NCI-H1930 (cell line): ENCODE results near the gene LRAT.
"Not testable (repeated sequence)": the region's sequence is repeated elsewhere in the genome, so short reads cannot be mapped to it uniquely, and the experiment has no call there.

Experiments used
- DNase-seq, 2 experiments: peaks; one replicate each; lab custom pipeline; 2025; lab: John Stamatoyannopoulos, UW

LRAT gene

DNA sequence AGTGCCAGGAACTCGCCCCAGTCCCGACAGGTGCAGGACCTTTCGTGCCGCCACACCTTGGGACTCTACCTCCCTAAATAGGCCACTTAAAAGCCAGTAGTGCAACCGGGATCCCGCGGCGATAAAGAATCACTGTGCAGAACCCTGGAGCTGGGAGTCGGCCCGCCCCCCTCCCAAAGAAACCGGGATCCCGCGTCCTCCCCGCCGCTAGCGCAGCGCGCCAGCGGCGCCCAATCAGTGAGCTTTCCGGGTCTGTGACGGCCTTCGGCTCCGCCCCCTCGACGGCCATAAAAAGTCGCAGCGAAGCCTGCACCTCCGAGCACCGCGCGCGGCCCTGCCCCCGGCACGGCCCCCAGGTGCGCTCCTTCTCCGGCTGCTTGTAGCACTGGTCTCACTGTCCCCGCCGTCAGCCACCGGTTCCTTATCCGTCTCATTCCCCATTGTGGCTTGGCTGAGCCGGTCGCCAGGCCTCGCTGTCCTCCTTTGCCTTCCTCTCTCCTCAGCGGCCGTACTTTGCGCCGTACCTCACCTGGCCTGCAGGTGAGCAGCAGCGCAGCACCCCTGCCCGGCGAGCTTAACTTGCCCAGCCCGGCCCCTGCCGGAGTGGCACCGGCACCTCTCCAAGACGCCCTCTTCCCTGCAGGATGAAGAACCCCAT lies at the start of gene LRAT:
Gene LRAT (plus strand): TSS at position 318 of the 658 bp plus-strand sequence. CDS start 327 bp downstream, at position 645.
- peak; percentile 14 to 48 for DNase-seq

- no peak for DNase-seq
Measured at GRCh38 chr4:154707877-154708276, 35.9 kb upstream of the LRAT start.

- DNase-seq, result no peak
Measured at GRCh38 chr4:154709550-154709949, 34.2 kb upstream of the LRAT start.

DNA sequence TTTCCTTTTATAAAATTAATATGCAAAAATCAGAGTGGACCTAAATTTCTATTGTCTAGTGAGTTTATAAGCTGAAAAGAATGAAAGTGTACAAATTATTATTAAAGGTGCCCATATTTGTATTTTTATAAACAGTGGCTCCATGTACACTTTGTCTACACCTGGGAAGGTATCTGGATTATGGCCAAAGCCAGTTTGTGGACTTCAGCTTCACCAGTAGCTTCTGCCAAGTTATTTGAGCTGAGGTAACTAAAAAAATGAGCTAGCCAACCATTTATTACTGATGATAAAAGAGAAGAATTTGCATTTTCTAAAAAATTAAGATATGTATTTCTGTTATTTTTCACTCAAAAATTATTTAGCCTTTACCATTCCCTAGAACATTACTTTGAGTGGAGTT lies 32.3 kb upstream of the LRAT start:
- no peak for DNase-seq

GRCh38 chr4:154714339-154715040 lies 29.3 kb upstream of the LRAT start:
- no peak for DNase-seq

DNA sequence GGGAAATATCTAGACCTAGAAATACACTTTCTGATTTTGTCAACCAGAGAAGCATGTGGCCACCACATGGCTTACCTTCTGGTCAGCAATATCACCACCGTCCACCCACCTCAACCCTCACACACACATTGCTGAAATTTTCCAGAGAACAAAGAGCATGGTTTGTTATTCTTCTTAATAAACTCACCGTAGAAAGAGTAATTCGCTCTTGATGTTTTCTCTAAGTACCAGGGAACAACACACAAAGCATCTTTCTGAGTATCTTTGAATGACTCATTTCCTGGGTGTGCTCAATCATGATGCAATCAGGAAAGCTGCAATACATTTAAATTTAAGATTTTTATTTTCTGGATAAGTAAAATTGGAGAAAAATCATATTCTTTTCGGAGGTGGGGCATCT lies 24.7 kb upstream of the LRAT start:
- no peak for DNase-seq

GRCh38 chr4:154720123-154720522 lies 23.7 kb upstream of the LRAT start:
- DNase-seq, result no peak

DNA sequence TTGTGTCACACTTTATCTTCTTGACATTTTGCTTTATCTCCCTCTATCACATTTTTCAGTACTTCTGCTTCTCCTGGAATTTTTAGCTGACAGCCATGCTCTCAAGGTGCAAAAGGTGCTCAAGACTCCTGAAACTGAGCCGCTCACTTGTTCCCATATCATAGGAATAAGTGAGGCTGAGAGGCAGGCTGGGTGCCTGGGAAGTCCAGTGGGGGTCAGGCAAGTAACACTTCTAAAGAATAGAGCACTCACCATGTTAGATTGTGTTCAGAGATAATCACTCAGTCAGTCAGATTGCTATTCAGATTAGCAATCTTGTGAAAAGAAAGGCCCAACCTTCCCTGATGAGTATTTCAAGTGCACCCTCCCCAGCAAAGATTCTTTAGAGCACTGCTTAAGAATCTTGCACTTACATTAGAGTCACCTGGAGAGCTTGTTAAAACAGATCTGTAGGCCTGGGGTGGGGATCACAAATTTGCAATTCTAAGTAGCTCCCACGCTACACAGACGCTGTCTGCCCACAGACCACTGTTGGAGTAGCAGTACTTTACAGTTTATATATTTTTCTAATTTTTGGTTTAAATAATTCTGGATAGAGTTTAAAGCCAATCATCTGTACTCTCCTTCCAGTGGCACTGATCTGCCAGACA lies 23.1 kb upstream of the LRAT start:
- DNase-seq, result no peak

- DNase-seq, result no peak
Measured at GRCh38 chr4:154722262-154722661, 21.5 kb upstream of the LRAT start.

DNA sequence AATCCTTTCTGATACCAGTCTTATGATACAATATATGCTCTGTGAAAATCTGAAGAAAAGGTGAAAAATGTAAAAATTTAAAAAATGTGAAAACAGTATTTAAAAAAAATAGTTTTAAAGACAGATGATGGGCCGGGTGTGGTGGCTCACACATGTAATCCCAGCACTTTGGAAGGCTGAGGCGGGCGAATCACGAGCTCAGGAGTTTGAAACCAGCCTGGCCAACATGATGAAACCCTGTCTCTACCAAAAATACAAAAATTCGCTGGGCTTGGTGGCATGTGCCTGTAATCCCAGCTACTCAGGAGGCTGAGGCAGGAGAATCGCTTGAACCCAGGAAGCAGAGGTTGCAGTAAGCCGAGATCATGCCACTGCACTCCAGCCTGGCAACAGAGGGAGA lies 20.2 kb upstream of the LRAT start:
- DNase-seq, result not testable (repeated sequence)

GRCh38 chr4:154727540-154727939 lies 16.3 kb upstream of the LRAT start:
- no peak for DNase-seq

- no peak for DNase-seq
Measured at GRCh38 chr4:154731756-154732155, 12.0 kb upstream of the LRAT start.

DNA sequence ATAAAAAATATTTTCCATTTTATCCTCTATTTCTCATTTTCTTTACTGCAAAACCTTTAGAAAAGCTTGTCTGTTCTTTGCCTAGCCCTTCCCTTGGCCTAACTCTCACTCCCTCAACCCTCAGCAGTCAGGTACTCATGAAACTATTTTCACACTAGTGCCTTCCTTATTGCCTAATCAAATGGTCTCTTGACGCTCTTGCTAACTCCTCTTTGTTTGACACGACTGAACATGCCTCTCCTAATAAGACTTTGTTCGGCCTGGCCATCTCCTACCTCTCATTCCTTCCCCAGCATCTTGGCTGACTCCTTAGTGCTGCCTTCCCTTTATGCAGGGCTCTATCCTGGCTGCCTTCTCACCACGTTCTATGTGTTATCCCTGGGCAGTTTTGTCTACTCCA lies 11.1 kb upstream of the LRAT start:
- DNase-seq, result no peak

- no peak for DNase-seq
Measured at GRCh38 chr4:154736770-154737169, 7.0 kb upstream of the LRAT start.

GRCh38 chr4:154738426-154738825 lies 5.4 kb upstream of the LRAT start:
- DNase-seq, result no peak

- no peak for DNase-seq
Measured at GRCh38 chr4:154739111-154739510, 4.7 kb upstream of the LRAT start.

DNA sequence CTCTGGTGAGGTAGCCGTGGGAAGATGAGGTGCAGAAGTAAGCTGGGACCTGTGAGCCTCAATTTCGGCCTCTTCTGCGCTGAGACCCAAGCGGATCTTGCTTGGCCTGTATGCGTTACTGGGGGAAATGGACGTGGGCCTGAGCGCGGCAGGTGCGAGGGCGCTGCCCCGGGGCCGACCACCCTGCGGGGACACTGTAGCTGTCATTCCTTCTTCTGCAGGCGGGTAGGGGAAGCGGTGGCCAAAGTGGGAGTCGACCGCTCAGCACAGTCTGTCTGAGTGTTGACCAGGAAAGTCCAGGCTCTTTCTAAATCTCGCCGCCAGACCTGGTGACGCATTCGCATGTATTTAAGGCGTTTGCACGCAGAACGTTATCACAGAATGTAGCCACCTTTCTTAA lies 3.3 kb upstream of the LRAT start:
- no peak for DNase-seq

DNA sequence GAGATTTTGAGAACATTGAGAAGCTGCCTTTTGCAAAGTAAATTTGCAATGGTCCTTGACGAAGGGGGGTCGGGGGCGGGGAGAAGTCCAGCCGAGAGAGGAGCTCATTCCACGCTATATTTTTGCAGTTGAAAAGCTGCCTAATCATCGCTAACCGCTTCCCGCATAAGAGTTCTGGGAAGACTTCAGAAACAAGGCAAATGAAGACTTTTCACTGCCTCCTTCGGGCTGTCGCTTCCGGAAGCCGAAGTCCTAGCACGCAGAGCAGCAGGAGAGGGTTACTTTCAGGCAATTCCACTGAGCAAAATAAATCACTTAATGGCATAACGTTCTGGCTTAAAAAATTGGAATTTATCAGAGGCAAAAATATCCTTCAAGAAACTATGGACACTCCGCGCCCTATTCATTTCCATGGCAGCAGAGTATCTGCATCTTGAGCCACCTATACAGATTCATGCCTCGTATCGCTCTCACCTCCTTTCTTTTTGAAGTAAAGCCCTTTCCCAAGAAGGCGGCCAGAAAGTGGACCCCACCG lies 2.6 kb upstream of the LRAT start:
- no peak for DNase-seq

- DNase-seq, result no peak
Measured at GRCh38 chr4:154741922-154742850, 1.6 kb upstream of the LRAT start.

GRCh38 chr4:154744341-154744926 lies 634 bp downstream of the LRAT start:
- DNase-seq, result no peak

- no peak for DNase-seq
Measured at GRCh38 chr4:154757713-154758112, 13.9 kb downstream of the LRAT start.

DNA sequence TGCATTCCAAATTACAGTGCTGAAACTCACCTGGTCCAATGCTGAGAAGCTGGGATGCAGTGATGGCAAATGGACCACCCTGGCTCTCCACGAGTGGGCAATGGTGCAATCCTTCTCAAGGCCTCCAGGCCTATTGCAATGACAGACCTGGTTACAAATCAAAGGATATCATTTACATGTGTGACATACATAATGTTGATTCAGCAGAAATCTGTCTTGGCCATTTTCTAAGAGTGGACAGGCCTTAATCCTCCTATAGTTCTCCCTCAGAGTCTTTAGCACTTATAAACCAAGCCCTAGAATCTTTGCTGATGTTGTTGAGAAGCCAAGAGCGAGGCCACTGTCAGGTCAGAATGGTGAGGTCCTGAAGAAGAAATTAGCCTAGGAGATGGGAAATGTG lies 17.1 kb downstream of the LRAT start:
- DNase-seq, result no peak
